Measurements from ENCODE around the gene PAPSS2. TPM values are rescaled to one million over a fixed set of nuclear protein-coding genes. Genes with fewer than 3 reads are reported as not detected.

PAPSS2 gene
- total and polyA plus RNA-seq, 9 donors: 18.0 to 102 (median 42.5) TPM

DNA sequence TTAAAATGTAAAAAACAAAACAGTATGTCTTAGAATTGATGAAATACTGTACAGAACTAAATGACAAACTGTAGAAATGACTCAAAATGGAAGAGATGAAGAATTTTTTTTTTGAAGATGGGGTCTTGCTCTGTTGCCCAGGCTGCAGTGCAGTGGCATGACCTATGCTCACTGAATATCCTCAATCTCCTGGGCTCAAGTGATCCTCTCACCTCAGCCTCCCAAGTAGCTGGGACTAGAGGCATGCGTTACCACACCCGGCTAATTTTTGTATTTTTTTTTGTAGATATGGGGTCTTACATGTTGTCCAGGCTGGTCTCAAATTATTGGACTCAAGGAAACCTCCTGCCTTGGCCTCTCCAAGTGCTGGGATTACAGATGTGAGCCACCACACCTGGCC is 121.9 kb downstream of the PAPSS2 start:
- no peak for DNase-seq
- Histone ChIP-seq H3K9me3 (no peaks in the 10 kb centered on the region), H3K27ac (no peak overlapping the region), H3K4me1 (ENCODE audit: insufficient read depth) (no peaks in the 10 kb centered on the region), H3K4me3 (no peak overlapping the region), H3K36me3 (no peaks in the 10 kb centered on the region), H3K27me3 (no peaks in the 10 kb centered on the region)
- TF ChIP-seq EP300 (IDR thresholded peaks at IDR 0.05) (no peak), POLR2A (IDR thresholded peaks at IDR 0.05) (no peak)
- TF ChIP-seq, protein P1, sequence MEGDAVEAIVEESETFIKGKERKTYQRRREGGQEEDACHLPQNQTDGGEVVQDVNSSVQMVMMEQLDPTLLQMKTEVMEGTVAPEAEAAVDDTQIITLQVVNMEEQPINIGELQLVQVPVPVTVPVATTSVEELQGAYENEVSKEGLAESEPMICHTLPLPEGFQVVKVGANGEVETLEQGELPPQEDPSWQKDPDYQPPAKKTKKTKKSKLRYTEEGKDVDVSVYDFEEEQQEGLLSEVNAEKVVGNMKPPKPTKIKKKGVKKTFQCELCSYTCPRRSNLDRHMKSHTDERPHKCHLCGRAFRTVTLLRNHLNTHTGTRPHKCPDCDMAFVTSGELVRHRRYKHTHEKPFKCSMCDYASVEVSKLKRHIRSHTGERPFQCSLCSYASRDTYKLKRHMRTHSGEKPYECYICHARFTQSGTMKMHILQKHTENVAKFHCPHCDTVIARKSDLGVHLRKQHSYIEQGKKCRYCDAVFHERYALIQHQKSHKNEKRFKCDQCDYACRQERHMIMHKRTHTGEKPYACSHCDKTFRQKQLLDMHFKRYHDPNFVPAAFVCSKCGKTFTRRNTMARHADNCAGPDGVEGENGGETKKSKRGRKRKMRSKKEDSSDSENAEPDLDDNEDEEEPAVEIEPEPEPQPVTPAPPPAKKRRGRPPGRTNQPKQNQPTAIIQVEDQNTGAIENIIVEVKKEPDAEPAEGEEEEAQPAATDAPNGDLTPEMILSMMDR (IDR thresholded peaks at IDR 0.05): no peak
- WGBS, 3 donors: 97 to 100% (median 98%) methylated on average over 2 of the region's 2 CpGs
- intact Hi-C loops (cut with DNase I): no loop called here

DNA sequence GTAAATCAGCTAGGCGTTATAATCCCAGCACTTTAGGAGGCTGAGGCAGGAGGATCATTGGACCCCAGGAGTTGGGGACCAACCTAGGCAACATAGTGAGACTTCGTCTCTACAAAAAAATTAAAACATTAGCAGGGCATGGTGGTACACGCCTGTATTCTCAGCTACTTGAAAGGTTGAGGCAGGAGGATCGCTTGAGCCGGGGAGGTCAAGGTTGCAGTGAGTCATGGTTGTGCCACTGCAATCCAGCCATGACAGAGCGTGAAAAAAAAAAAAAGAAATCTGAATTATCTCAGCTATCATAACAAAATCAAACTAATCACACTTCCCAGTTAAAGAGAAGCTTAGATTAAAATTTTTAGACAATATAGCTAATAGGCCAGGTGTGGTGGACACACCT is 123.0 kb downstream of the PAPSS2 start:
- TF ChIP-seq POLR2A (IDR thresholded peaks at IDR 0.05) (no peak), EP300 (IDR thresholded peaks at IDR 0.05) (no peak)
- TF ChIP-seq, protein P1 (IDR thresholded peaks at IDR 0.05): no peak
- intact Hi-C loops (cut with DNase I): no loop called here
- 90 to 94% (median 94%) methylated on average over 6 of the region's 6 CpGs for WGBS, 3 donors
- H3K27ac ChIP-seq: no peak overlapping the region
- no peak overlapping the region for H3K4me3 ChIP-seq
- no peaks in the 10 kb centered on the region for H3K27me3 ChIP-seq
- no peaks in the 10 kb centered on the region for H3K4me1 ChIP-seq (ENCODE audit: insufficient read depth)
- no peak for DNase-seq
- no peaks in the 10 kb centered on the region for H3K36me3 ChIP-seq
- H3K9me3 ChIP-seq: no peaks in the 10 kb centered on the region

DNA sequence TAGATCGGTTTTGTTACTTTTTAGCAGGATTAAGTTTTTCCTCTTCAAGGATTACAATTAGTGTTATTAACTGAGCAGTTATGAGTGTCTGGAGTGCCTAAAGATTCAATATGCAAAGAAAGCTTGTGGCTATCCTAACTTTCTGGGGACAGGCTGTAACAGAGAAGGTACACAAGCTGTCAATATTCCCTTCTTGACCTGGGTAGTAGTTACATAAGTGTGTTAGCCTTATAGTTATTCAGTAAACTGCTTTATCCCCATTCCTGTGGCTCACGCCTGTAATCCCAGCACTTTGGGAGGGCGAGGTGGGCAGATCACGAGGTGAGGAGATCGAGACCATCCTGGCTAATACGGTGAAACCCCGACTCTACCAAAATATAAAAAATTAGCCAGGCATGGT is 126.7 kb downstream of the PAPSS2 start:
- WGBS, 3 donors: 96 to 99% (median 97%) methylated on average over 7 of the region's 7 CpGs
- intact Hi-C loops (cut with DNase I): no loop called here

DNA sequence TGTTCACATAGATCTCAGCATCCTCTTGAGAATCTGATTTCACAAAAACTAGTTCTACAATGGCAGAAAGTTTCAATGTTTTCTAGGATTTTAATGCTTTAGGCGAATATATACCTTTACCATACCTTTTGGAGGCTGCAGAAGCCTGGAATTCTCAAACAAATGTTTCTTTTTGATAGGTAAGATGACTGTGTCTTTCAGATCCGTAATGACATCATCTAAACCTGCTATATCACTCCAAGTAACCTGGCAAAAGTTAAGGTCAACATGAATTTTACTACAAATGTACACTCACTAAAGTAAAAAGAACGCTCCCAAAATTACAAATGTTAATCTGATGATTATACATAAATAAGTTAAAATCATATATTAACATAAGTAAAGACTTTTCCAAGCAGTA is 130.5 kb downstream of the PAPSS2 start:
- Histone ChIP-seq H3K27me3 (no peaks in the 10 kb centered on the region), H3K4me1 (ENCODE audit: insufficient read depth) (peaks cover 3% of the 10 kb centered on the region), H3K9me3 (no peaks in the 10 kb centered on the region), H3K36me3 (no peaks in the 10 kb centered on the region), H3K4me3 (no peak overlapping the region), H3K27ac (no peak overlapping the region)
- 77 to 96% (median 91%) methylated on average over 3 of the region's 3 CpGs for WGBS, 3 donors
- intact Hi-C loops (cut with DNase I): no loop called here
- DNase-seq: no peak
- TF ChIP-seq POLR2A (IDR thresholded peaks at IDR 0.05) (no peak), EP300 (IDR thresholded peaks at IDR 0.05) (no peak)
- TF ChIP-seq, protein P1 (IDR thresholded peaks at IDR 0.05): no peak

More for the DNA sequence above, 126.7 kb downstream of the PAPSS2 start:
- no peaks in the 10 kb centered on the region for H3K27me3 ChIP-seq
- H3K27ac ChIP-seq: no peak overlapping the region
- DNase-seq: no peak
- no peak overlapping the region for H3K4me3 ChIP-seq
- H3K9me3 ChIP-seq: no peaks in the 10 kb centered on the region
- peaks cover 3% of the 10 kb centered on the region for H3K4me1 ChIP-seq (ENCODE audit: insufficient read depth)
- TF ChIP-seq EP300 (IDR thresholded peaks at IDR 0.05): no peak
- TF ChIP-seq, protein P1 (IDR thresholded peaks at IDR 0.05): no peak
- no peak for TF ChIP-seq POLR2A (IDR thresholded peaks at IDR 0.05)
- no peaks in the 10 kb centered on the region for H3K36me3 ChIP-seq

All from ovary (tissue), 9 donors.